OCI-LY1 (cell line): Measurements from ENCODE around the gene AJM1.
A peak's percentile ranks its signal among the peaks of the same experiment; 100 is the strongest.

Source experiments
- H2AFZ ChIP-seq: fragments of 200-600 bp; sonication (generic), shearing (Covaris generic); 2 replicates; pipeline ENCODE4 v1.6.0; 2014; ENCODE audit warnings: antibody characterized with exemption, mild to moderate bottlenecking, low read length
- H3F3A ChIP-seq: fragments of 200-600 bp; sonication (generic), shearing (Covaris generic); 2 replicates; pipeline ENCODE4 v1.6.0; 2014; ENCODE audit warnings: mild to moderate bottlenecking, antibody characterized with exemption, low read length, moderate library complexity; ENCODE audit not compliant: insufficient read depth
- H3K27ac ChIP-seq: fragments of 200-600 bp; sonication (generic); 2 replicates; pipeline ENCODE4 v1.5.1; 2014; ENCODE audit warnings: low read length, mixed run types, mild to moderate bottlenecking, low read depth; ENCODE audit not compliant: poor library complexity, severe bottlenecking
- H3K27me3 ChIP-seq: fragments of 200-600 bp; sonication (generic); 2 replicates; pipeline ENCODE4 v1.6.0; 2014; ENCODE audit warnings: antibody characterized with exemption, mild to moderate bottlenecking, low read length, moderate library complexity; ENCODE audit not compliant: insufficient read depth
- H3K36me3 ChIP-seq: fragments of 200-600 bp; sonication (generic); 2 replicates; pipeline ENCODE4 v1.6.1; 2014; ENCODE audit warnings: mild to moderate bottlenecking, antibody characterized with exemption, low read length, moderate library complexity, mixed read lengths; ENCODE audit not compliant: insufficient read depth
- H3K4me1 ChIP-seq: fragments of 200-600 bp; sonication (generic); 2 replicates; pipeline ENCODE4 v1.5.1; 2014; ENCODE audit warnings: mild to moderate bottlenecking, low read length, moderate library complexity; ENCODE audit not compliant: insufficient read depth, severe bottlenecking
- H3K4me2 ChIP-seq: fragments of 200-600 bp; sonication (generic), shearing (Covaris generic); 2 replicates; pipeline ENCODE4 v1.6.1; 2014; ENCODE audit warnings: low read length
- H3K4me3 ChIP-seq: fragments of 200-600 bp; sonication (generic); 2 replicates; pipeline ENCODE4 v1.5.1; 2014; ENCODE audit warnings: low read length, low read depth, mild to moderate bottlenecking, mixed read lengths; ENCODE audit not compliant: poor library complexity, severe bottlenecking
- H3K79me2 ChIP-seq: fragments of 200-600 bp; shearing (Covaris generic); 2 replicates; pipeline ENCODE4 v1.6.1; 2016; ENCODE audit warnings: mixed run types, low read length, mixed read lengths; ENCODE audit not compliant: insufficient read depth
- H3K9ac ChIP-seq: fragments of 200-600 bp; sonication (generic), shearing (Covaris generic); 2 replicates; pipeline ENCODE4 v1.6.1; 2014; ENCODE audit warnings: mild to moderate bottlenecking, low read length, mixed read lengths
- H3K9me2 ChIP-seq: fragments of 200-600 bp; sonication (generic), shearing (Covaris generic); 2 replicates; pipeline ENCODE4 v1.6.1; 2014; ENCODE audit warnings: low read depth, mild to moderate bottlenecking, low read length, mixed read lengths
- H3K9me3 ChIP-seq: fragments of 200-600 bp; shearing (Covaris generic); 2 replicates; pipeline ENCODE4 v1.6.1; 2014; ENCODE audit warnings: low read length, mixed read lengths
- H4K20me1 ChIP-seq: fragments of 200-600 bp; sonication (generic), shearing (Covaris generic); 2 replicates; pipeline ENCODE4 v1.6.0; 2016; ENCODE audit warnings: mild to moderate bottlenecking, low read length; ENCODE audit not compliant: insufficient read depth
- CTCF ChIP-seq: fragments of 200-600 bp; sonication (generic), shearing (Covaris generic); IDR thresholded peaks from 2 replicates; pipeline ENCODE4 v1.5.1; 2017; ENCODE audit warnings: mild to moderate bottlenecking, antibody characterized with exemption, low read length, moderate library complexity, mixed read lengths
- EZH2 ChIP-seq: fragments of 200-600 bp; sonication (generic), shearing (Covaris generic); IDR thresholded peaks from 2 replicates; pipeline ENCODE4 v1.8.0; 2017; ENCODE audit warnings: borderline replicate concordance, mixed run types, mild to moderate bottlenecking, antibody characterized with exemption, low read length, moderate library complexity, mixed read lengths

The AJM1 gene

GRCh38 chr9:136855461-136856078 lies 13.3 kb downstream of the AJM1 start:
- H3K4me3 ChIP-seq, result no peak overlapping the region
- no peak overlapping the region for H3K9ac ChIP-seq
- no peak for TF ChIP-seq CTCF
- no peak for TF ChIP-seq EZH2
- H3K4me1 ChIP-seq, result no peaks in the 10 kb centered on the region
- no peak overlapping the region for H3K4me2 ChIP-seq
- H3F3A ChIP-seq, result no peaks in the 10 kb centered on the region
- H3K27me3 ChIP-seq, result no peaks in the 10 kb centered on the region
- H3K9me2 ChIP-seq, result no peaks in the 10 kb centered on the region
- peaks cover 11% of the 10 kb centered on the region for H3K36me3 ChIP-seq
- no peaks in the 10 kb centered on the region for H3K9me3 ChIP-seq
- no peak overlapping the region for H2AFZ ChIP-seq
- no peak overlapping the region for H3K27ac ChIP-seq
- H3K79me2 ChIP-seq, result no peaks in the 10 kb centered on the region
- no peaks in the 10 kb centered on the region for H4K20me1 ChIP-seq

- Histone ChIP-seq H3K4me2 (no peak overlapping the region), H2AFZ (no peak overlapping the region), H3K36me3 (peaks cover 11% of the 10 kb centered on the region), H3K4me3 (no peak overlapping the region), H4K20me1 (no peaks in the 10 kb centered on the region), H3K9me3 (no peaks in the 10 kb centered on the region), H3K79me2 (no peaks in the 10 kb centered on the region), H3K27me3 (no peaks in the 10 kb centered on the region), H3K9ac (no peak overlapping the region), H3F3A (no peaks in the 10 kb centered on the region), H3K9me2 (no peaks in the 10 kb centered on the region), H3K27ac (no peak overlapping the region), H3K4me1 (no peaks in the 10 kb centered on the region)
- TF ChIP-seq CTCF (no peak), EZH2 (no peak)
These were observed 13.8 kb downstream of the AJM1 start for GRCh38 chr9:136856079-136856476.

DNA sequence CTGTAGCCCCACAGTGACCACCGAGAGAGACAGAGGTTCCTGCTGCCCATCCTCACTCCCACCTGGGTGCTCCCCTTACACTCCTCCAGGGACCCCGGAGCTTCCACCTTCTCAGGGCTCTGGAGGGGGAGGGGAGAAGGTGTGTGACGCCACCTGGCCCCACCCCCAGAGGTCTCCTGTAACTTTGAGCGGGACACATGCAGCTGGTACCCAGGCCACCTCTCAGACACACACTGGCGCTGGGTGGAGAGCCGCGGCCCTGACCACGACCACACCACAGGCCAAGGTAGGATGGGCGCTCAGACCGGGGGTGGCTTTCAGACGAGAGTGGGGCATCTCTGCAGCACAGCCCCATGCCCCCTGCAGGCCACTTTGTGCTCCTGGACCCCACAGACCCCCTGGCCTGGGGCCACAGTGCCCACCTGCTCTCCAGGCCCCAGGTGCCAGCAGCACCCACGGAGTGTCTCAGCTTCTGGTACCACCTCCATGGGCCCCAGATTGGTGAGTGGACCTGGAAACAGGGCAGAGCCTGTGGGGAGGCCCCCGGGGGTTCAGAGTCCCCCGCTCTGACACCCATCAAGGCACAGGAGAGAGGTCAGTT lies 14.4 kb downstream of the AJM1 start:
- H3K4me3 ChIP-seq, result no peak overlapping the region
- no peak overlapping the region for H3K9ac ChIP-seq
- no peak overlapping the region for H2AFZ ChIP-seq
- H3K79me2 ChIP-seq, result no peaks in the 10 kb centered on the region
- H3K27ac ChIP-seq, result no peak overlapping the region
- no peaks in the 10 kb centered on the region for H3F3A ChIP-seq
- TF ChIP-seq CTCF, result peak; percentile 8; the same call in 1 of the 2 replicates
- no peak for TF ChIP-seq EZH2
- no peaks in the 10 kb centered on the region for H3K4me1 ChIP-seq
- H3K9me2 ChIP-seq, result no peaks in the 10 kb centered on the region
- H3K4me2 ChIP-seq, result no peak overlapping the region
- no peaks in the 10 kb centered on the region for H3K9me3 ChIP-seq
- H3K27me3 ChIP-seq, result no peaks in the 10 kb centered on the region
- H3K36me3 ChIP-seq, result peaks cover 13% of the 10 kb centered on the region
- H4K20me1 ChIP-seq, result no peaks in the 10 kb centered on the region
